Measurements from ENCODE around the gene VSIG10. TPM values are rescaled to one million over a fixed set of nuclear protein-coding genes. Genes with fewer than 3 reads are reported as not detected.

The VSIG10 gene
- total RNA-seq, 1 experiment from 2014 or later, result 32.6 TPM

DNA sequence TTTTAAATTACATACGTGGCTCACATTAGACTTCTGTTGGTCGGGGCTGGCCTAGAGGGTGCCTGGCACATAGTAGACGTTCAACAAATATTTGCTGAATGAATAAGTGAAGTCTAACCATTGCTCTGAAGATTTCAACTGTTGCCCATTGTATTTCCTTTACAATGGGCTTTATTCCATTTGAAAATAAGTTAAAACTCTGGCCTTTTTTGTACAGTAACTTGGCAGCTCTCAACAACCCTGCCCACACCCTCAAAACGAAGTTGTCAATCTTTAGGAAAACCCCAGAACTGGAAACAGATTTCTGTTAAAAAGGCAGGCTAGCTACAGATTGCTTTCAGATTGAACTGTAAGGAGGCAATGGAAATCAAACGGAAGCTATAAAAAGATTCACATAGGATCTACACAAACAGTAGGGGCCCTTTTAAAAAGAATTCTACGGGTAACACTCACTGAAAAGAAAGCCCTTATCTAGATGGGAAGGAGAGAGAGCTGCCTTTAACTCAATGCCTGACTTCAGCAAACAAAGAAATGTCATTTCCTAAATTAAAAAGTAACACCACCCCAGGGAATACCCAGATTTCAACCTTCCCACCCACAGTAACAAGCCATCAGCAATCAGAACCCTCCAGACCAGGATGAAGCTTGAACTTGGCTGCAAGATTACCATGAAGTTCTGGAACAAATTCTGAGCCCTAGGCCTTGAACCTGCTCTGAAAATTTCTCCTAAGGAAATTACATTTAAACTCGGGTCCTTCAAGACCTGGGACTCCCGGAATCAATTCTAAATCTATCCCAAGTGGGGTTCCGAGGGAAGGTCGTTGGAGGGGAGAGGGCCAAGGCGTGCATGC, 44.2 kb downstream of the VSIG10 start:
- Histone ChIP-seq H3K27me3 (replicated peaks; ENCODE audit: control insufficient read depth, insufficient read depth, low read length) (no peaks in the 10 kb centered on the region), H3K36me3 (ENCODE audit: control insufficient read depth, insufficient read depth, low read length) (no peaks in the 10 kb centered on the region), H3K4me1 (peaks cover 32% of the 10 kb centered on the region), H3K9me3 (no peaks in the 10 kb centered on the region), H3K4me3 (ENCODE audit: low read depth, low read length) (peak overlapping the region; percentile 83)
- TF ChIP-seq, protein P1, sequence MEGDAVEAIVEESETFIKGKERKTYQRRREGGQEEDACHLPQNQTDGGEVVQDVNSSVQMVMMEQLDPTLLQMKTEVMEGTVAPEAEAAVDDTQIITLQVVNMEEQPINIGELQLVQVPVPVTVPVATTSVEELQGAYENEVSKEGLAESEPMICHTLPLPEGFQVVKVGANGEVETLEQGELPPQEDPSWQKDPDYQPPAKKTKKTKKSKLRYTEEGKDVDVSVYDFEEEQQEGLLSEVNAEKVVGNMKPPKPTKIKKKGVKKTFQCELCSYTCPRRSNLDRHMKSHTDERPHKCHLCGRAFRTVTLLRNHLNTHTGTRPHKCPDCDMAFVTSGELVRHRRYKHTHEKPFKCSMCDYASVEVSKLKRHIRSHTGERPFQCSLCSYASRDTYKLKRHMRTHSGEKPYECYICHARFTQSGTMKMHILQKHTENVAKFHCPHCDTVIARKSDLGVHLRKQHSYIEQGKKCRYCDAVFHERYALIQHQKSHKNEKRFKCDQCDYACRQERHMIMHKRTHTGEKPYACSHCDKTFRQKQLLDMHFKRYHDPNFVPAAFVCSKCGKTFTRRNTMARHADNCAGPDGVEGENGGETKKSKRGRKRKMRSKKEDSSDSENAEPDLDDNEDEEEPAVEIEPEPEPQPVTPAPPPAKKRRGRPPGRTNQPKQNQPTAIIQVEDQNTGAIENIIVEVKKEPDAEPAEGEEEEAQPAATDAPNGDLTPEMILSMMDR (IDR thresholded peaks at IDR 0.05; ENCODE audit: insufficient read depth in 1 of 2, low read depth in 1 of 2, low read length in 1 of 2, severe bottlenecking in 1 of 2, unreplicated experiment in 1 of 2), result no peak
- BruUV-seq (replicated peaks), result TSS peak; percentile 22
- Mint-ChIP-seq H3K27me3 (ENCODE audit: insufficient read depth, unreplicated experiment) (no peaks in the 10 kb centered on the region), H3K27ac (ENCODE audit: unreplicated experiment) (peak overlapping the region; percentile 69), H3K4me1 (ENCODE audit: low read depth, unreplicated experiment) (peaks cover 29% of the 10 kb centered on the region), H3K36me3 (ENCODE audit: insufficient read depth, unreplicated experiment) (peaks cover 32% of the 10 kb centered on the region), H3K4me3 (ENCODE audit: unreplicated experiment) (peak overlapping the region; percentile 95), H3K9me3 (ENCODE audit: unreplicated experiment) (no peaks in the 10 kb centered on the region)
- DNase-seq, result no peak
- ChIA-PET POLR2A (interaction anchor here (0.6 kb wide), 1 partner anchor 1100 kb away, joined by 3 read pairs; no protein-coding TSS in a partner anchor), CTCF (interaction anchor here (0.6 kb wide), 1 partner anchor 9 kb away, joined by 6 read pairs; no protein-coding TSS in a partner anchor)
- intact Hi-C loops (cut with micrococcal nuclease; ENCODE audit: unreplicated experiment), result loop anchor here (1.0 to 5.0 kb wide), 2 partner anchors 7 to 63 kb away; no protein-coding TSS in a partner anchor

DNA sequence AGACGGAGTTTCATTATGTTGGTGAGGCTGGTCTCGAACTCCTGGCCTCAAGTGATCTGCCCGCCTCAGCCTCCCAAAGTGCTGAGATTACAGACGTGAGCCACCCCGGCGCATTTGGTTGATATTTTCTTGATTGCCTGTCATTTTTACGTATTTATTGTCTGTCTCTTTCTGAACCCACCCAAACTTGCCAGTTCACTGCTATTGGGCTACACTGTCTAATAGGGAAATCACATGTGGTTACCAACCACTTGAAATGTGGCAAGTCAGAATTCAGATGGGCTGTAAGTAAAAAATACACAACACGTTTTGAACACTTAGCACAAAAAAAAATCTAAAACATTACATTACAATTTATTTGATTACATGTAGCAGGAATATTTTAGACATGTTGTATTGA, 44.9 kb downstream of the VSIG10 start:
- POLR2A ChIA-PET, result interaction anchor here (0.6 kb wide), 1 partner anchor 1101 kb away, joined by 3 read pairs; no protein-coding TSS in a partner anchor
- intact Hi-C loops (cut with micrococcal nuclease; ENCODE audit: unreplicated experiment), result no loop called here
- H3K27me3 ChIP-seq (replicated peaks; ENCODE audit: control insufficient read depth, insufficient read depth, low read length), result no peaks in the 10 kb centered on the region
- H3K4me1 ChIP-seq, result peaks cover 30% of the 10 kb centered on the region
- no peak overlapping the region for H3K4me3 ChIP-seq (ENCODE audit: low read depth, low read length)
- H3K4me3 Mint-ChIP-seq (ENCODE audit: unreplicated experiment), result no peak overlapping the region
- H3K4me1 Mint-ChIP-seq (ENCODE audit: low read depth, unreplicated experiment), result peaks cover 22% of the 10 kb centered on the region
- BruUV-seq (replicated peaks), result no TSS peak
- no peak for DNase-seq
- TF ChIP-seq, protein P1 (IDR thresholded peaks at IDR 0.05; ENCODE audit: insufficient read depth in 1 of 2, low read depth in 1 of 2, low read length in 1 of 2, severe bottlenecking in 1 of 2, unreplicated experiment in 1 of 2), result no peak
- H3K36me3 Mint-ChIP-seq (ENCODE audit: insufficient read depth, unreplicated experiment), result peaks cover 27% of the 10 kb centered on the region
- H3K27me3 Mint-ChIP-seq (ENCODE audit: insufficient read depth, unreplicated experiment), result no peaks in the 10 kb centered on the region
- CTCF ChIA-PET, result no interaction called here
- no peak overlapping the region for H3K27ac Mint-ChIP-seq (ENCODE audit: unreplicated experiment)
- H3K9me3 ChIP-seq, result no peaks in the 10 kb centered on the region
- no peaks in the 10 kb centered on the region for H3K36me3 ChIP-seq (ENCODE audit: control insufficient read depth, insufficient read depth, low read length)
- H3K9me3 Mint-ChIP-seq (ENCODE audit: unreplicated experiment), result no peaks in the 10 kb centered on the region

DNA sequence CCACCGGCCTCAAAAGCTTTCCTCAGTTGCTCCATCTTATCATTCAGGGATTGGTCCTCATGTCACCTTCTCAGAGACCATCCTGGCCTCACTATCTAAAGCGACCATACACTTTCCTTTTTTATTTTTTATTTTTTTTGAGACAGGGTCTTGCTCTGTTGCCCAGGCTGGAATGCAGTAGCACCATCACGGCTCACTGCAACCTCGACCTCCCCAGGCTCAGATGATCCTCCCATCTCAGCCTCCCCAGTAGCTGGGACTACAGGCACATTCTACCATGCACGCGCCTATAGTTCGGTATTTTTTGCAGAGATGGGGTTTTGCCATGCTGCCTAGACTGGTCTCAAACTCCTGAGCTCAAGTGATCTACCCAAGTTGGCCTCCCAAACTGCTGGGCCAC, 45.6 kb downstream of the VSIG10 start:
- Histone ChIP-seq H3K4me1 (peaks cover 31% of the 10 kb centered on the region), H3K36me3 (ENCODE audit: control insufficient read depth, insufficient read depth, low read length) (no peaks in the 10 kb centered on the region), H3K9me3 (no peaks in the 10 kb centered on the region), H3K4me3 (ENCODE audit: low read depth, low read length) (no peak overlapping the region), H3K27me3 (replicated peaks; ENCODE audit: control insufficient read depth, insufficient read depth, low read length) (no peaks in the 10 kb centered on the region)
- DNase-seq, result no peak
- H3K27ac Mint-ChIP-seq (ENCODE audit: unreplicated experiment), result no peak overlapping the region
- no peak overlapping the region for H3K4me3 Mint-ChIP-seq (ENCODE audit: unreplicated experiment)
- H3K4me1 Mint-ChIP-seq (ENCODE audit: low read depth, unreplicated experiment), result peaks cover 25% of the 10 kb centered on the region
- no TSS peak for BruUV-seq (replicated peaks)
- intact Hi-C loops (cut with micrococcal nuclease; ENCODE audit: unreplicated experiment), result no loop called here
- H3K9me3 Mint-ChIP-seq (ENCODE audit: unreplicated experiment), result no peaks in the 10 kb centered on the region
- H3K36me3 Mint-ChIP-seq (ENCODE audit: insufficient read depth, unreplicated experiment), result peaks cover 23% of the 10 kb centered on the region
- no peaks in the 10 kb centered on the region for H3K27me3 Mint-ChIP-seq (ENCODE audit: insufficient read depth, unreplicated experiment)
- TF ChIP-seq, protein P1 (IDR thresholded peaks at IDR 0.05; ENCODE audit: insufficient read depth in 1 of 2, low read depth in 1 of 2, low read length in 1 of 2, severe bottlenecking in 1 of 2, unreplicated experiment in 1 of 2), result no peak
- ChIA-PET POLR2A (interaction anchor here (0.6 kb wide), 1 partner anchor 396 kb away, joined by 3 read pairs; no protein-coding TSS in a partner anchor), CTCF (no interaction called here)

All from Caco-2 (cell line).